Measurements from ENCODE around the gene PTGFRN. TPM values are rescaled to one million over a fixed set of nuclear protein-coding genes. Genes with fewer than 3 reads are reported as not detected.

Gene PTGFRN
- total and polyA plus RNA-seq, 5 donors: 100 to 247 (median 157) TPM

- H3K4me3 ChIP-seq (ENCODE audit: low read length): no peak overlapping the region
- no peak overlapping the region for H3K27ac ChIP-seq (ENCODE audit: low read length)
- H3K9me3 ChIP-seq (ENCODE audit: control insufficient read depth, low read length): no peaks in the 10 kb centered on the region
- 90% methylated on average over 2 of the region's 2 CpGs for WGBS
- H3K4me1 ChIP-seq (ENCODE audit: control insufficient read depth, insufficient read depth, low read length): no peaks in the 10 kb centered on the region
- intact Hi-C loops (cut with DNase I): no loop called here
- ATAC-seq (peak; percentile 18), DNase-seq (no peak)
- H3K27me3 ChIP-seq (ENCODE audit: control insufficient read depth, insufficient read depth): no peaks in the 10 kb centered on the region
Observed at GRCh38 chr1:117003223-117003875, 93.6 kb downstream of the PTGFRN start.

GRCh38 chr1:117007719-117008013, 98.0 kb downstream of the PTGFRN start:
- intact Hi-C loops (cut with DNase I): no loop called here
- H3K4me3 ChIP-seq (ENCODE audit: low read length): no peak overlapping the region
- no peak for DNase-seq
- no peaks in the 10 kb centered on the region for H3K4me1 ChIP-seq (ENCODE audit: control insufficient read depth, insufficient read depth, low read length)
- H3K9me3 ChIP-seq (ENCODE audit: control insufficient read depth, low read length): no peaks in the 10 kb centered on the region
- ATAC-seq: no peak
- H3K27me3 ChIP-seq (ENCODE audit: control insufficient read depth, insufficient read depth): no peaks in the 10 kb centered on the region
- no peak overlapping the region for H3K27ac ChIP-seq (ENCODE audit: low read length)
- 96% methylated on average over 2 of the region's 2 CpGs for WGBS

GRCh38 chr1:117008656-117009055, 98.9 kb downstream of the PTGFRN start:
- H3K9me3 ChIP-seq (ENCODE audit: control insufficient read depth, low read length): no peaks in the 10 kb centered on the region
- no peaks in the 10 kb centered on the region for H3K4me1 ChIP-seq (ENCODE audit: control insufficient read depth, insufficient read depth, low read length)
- H3K27me3 ChIP-seq (ENCODE audit: control insufficient read depth, insufficient read depth): no peaks in the 10 kb centered on the region
- no peak for DNase-seq
- no peak overlapping the region for H3K4me3 ChIP-seq (ENCODE audit: low read length)
- ATAC-seq: no peak
- H3K27ac ChIP-seq (ENCODE audit: low read length): no peak overlapping the region
- intact Hi-C loops (cut with DNase I): no loop called here
- 56% methylated on average over 2 of the region's 2 CpGs for WGBS

DNA sequence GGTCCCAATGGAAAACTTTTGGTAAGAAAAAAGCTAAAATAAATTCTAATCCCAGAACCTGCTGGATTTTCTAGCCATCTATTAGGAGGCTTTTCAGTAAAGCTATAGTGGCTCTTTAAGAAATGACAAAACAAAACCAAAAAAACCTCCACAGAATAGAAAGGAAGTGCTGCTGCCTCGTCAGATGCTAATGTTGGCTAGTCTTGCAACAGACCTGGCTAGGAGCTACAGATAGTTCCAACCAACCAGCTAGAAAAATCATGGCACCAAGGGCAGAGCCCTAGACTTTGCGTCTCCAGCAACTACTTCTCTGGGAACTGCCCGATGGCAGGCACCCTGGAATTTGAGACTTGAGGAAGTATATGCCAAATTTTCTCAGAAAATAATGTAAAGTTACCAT, 99.4 kb downstream of the PTGFRN start:
- ATAC-seq: peak; percentile 42 to 50
- intact Hi-C loops (cut with DNase I): no loop called here
- Histone ChIP-seq H3K27ac (ENCODE audit: low read length) (no peak overlapping the region), H3K4me1 (ENCODE audit: control insufficient read depth, insufficient read depth, low read length) (no peaks in the 10 kb centered on the region), H3K4me3 (ENCODE audit: low read length) (no peak overlapping the region), H3K9me3 (ENCODE audit: control insufficient read depth, low read length) (no peaks in the 10 kb centered on the region), H3K27me3 (ENCODE audit: control insufficient read depth, insufficient read depth) (no peaks in the 10 kb centered on the region)
- no peak for DNase-seq
- 57% methylated on average over 3 of the region's 3 CpGs for WGBS

DNA sequence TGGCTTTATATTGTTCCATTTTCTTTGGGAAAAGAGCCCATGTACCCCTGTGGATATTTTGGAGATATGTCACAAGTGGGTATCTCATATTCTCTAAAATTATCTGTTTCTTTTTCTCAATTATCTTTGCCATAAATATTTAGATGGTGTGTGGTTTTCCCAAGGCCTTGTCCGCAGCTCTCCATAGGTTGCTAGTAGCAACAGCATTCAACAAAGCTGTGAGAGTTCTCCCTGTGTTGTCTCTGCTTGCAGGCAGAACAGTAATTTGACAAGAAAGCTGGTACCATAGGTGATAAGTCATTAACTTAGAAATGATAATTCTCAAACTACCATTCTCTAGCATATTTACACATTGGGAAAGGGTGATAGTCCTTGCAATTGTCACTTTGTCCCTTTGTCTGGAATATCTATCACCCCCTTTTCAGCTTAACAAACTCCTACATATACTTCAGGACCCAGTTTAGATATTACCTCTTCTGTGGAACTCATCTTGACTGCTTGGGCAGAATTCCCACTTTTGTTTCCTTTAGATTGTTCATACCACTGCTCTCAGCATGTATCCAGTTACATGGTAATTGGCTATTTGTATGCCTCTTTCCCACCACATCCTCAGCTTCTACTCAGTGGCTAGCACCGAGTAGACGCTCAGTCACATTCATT, 100.7 kb downstream of the PTGFRN start:
- no peak overlapping the region for H3K4me3 ChIP-seq (ENCODE audit: low read length)
- no peaks in the 10 kb centered on the region for H3K9me3 ChIP-seq (ENCODE audit: control insufficient read depth, low read length)
- no peaks in the 10 kb centered on the region for H3K4me1 ChIP-seq (ENCODE audit: control insufficient read depth, insufficient read depth, low read length)
- DNase-seq: no peak
- no peaks in the 10 kb centered on the region for H3K27me3 ChIP-seq (ENCODE audit: control insufficient read depth, insufficient read depth)
- H3K27ac ChIP-seq (ENCODE audit: low read length): no peak overlapping the region
- no peak for ATAC-seq
- intact Hi-C loops (cut with DNase I): no loop called here
- 96% methylated on average over 3 of the region's 3 CpGs for WGBS

GRCh38 chr1:117011334-117011733, 101.6 kb downstream of the PTGFRN start:
- WGBS: 98% methylated on average over 3 of the region's 3 CpGs
- H3K9me3 ChIP-seq (ENCODE audit: control insufficient read depth, low read length): no peaks in the 10 kb centered on the region
- intact Hi-C loops (cut with DNase I): no loop called here
- DNase-seq (no peak), ATAC-seq (no peak)
- H3K27me3 ChIP-seq (ENCODE audit: control insufficient read depth, insufficient read depth): no peaks in the 10 kb centered on the region
- H3K27ac ChIP-seq (ENCODE audit: low read length): no peak overlapping the region
- no peak overlapping the region for H3K4me3 ChIP-seq (ENCODE audit: low read length)
- H3K4me1 ChIP-seq (ENCODE audit: control insufficient read depth, insufficient read depth, low read length): no peaks in the 10 kb centered on the region

- no peaks in the 10 kb centered on the region for H3K4me1 ChIP-seq (ENCODE audit: control insufficient read depth, insufficient read depth, low read length)
- no peak overlapping the region for H3K27ac ChIP-seq (ENCODE audit: low read length)
- H3K9me3 ChIP-seq (ENCODE audit: control insufficient read depth, low read length): no peaks in the 10 kb centered on the region
- no peak for DNase-seq
- intact Hi-C loops (cut with DNase I): no loop called here
- H3K4me3 ChIP-seq (ENCODE audit: low read length): no peak overlapping the region
- no peaks in the 10 kb centered on the region for H3K27me3 ChIP-seq (ENCODE audit: control insufficient read depth, insufficient read depth)
- 95% methylated on average over 5 of the region's 5 CpGs for WGBS
- no peak for ATAC-seq
Observed at GRCh38 chr1:117013309-117013858, 103.7 kb downstream of the PTGFRN start.

DNA sequence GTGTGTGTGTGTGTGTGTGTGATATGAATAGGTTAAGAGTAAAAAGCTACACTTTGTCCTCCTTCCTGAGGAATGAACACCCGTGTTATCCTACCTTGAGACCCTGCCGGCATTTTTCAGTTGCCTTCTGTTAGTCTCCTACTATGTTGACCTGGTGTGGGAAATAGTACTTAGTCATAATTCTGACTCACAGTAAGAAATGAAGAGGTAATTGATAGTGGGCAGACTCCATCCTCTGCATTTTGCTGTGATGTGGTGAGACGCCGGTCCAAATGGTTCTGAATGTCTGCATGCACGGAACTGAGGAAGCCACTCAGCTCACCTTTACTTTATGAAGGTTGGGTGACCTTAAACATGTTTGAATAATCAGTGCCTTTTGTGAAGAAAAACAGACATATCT, 104.5 kb downstream of the PTGFRN start:
- no peak overlapping the region for H3K4me3 ChIP-seq (ENCODE audit: low read length)
- DNase-seq: no peak
- H3K27me3 ChIP-seq (ENCODE audit: control insufficient read depth, insufficient read depth): no peaks in the 10 kb centered on the region
- no peaks in the 10 kb centered on the region for H3K4me1 ChIP-seq (ENCODE audit: control insufficient read depth, insufficient read depth, low read length)
- intact Hi-C loops (cut with DNase I): no loop called here
- no peaks in the 10 kb centered on the region for H3K9me3 ChIP-seq (ENCODE audit: control insufficient read depth, low read length)
- no peak overlapping the region for H3K27ac ChIP-seq (ENCODE audit: low read length)
- WGBS: 91% methylated on average over 5 of the region's 5 CpGs
- no peak for ATAC-seq

DNA sequence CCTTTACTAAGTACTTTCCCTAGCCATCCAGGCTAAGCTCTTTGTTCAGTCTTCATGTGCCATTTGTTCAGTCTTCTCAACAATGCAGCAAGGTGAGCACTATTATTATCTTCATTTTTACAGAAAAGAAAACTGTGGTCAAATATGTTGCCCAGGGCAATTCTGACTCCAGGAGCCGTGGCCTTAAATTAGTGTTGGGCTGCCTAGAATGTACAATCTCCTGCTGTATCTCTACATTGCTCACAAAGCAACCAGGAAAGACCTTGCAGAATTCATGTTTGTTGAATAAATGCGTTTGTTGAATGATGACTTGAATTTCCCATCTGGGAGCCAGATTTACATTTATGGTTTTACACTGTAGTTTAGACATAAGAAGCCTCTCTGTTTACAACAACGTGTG, 106.0 kb downstream of the PTGFRN start:
- Histone ChIP-seq H3K9me3 (ENCODE audit: control insufficient read depth, low read length) (no peaks in the 10 kb centered on the region), H3K27ac (ENCODE audit: low read length) (no peak overlapping the region), H3K4me1 (ENCODE audit: control insufficient read depth, insufficient read depth, low read length) (no peaks in the 10 kb centered on the region), H3K27me3 (ENCODE audit: control insufficient read depth, insufficient read depth) (no peaks in the 10 kb centered on the region), H3K4me3 (ENCODE audit: low read length) (no peak overlapping the region)
- 91% methylated on average over 3 of the region's 3 CpGs for WGBS
- intact Hi-C loops (cut with DNase I): no loop called here
- DNase-seq: no peak
- no peak for ATAC-seq

DNA sequence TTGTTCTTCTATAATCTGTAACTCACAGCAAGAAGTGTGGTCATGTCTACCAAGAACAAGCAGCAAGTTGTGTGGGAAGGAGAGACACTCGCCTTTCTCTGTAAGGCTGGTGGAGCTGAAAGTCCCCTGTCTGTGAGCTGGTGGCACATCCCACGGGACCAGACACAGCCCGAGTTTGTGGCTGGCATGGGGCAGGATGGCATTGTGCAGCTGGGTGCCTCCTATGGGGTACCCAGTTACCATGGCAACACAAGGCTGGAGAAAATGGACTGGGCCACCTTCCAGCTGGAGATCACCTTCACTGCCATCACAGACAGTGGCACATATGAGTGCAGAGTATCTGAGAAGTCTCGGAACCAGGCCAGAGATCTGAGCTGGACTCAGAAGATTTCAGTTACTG, 107.3 kb downstream of the PTGFRN start:
- intact Hi-C loops (cut with DNase I): no loop called here
- Histone ChIP-seq H3K4me1 (ENCODE audit: control insufficient read depth, insufficient read depth, low read length) (no peaks in the 10 kb centered on the region), H3K9me3 (ENCODE audit: control insufficient read depth, low read length) (no peaks in the 10 kb centered on the region), H3K27ac (ENCODE audit: low read length) (no peak overlapping the region), H3K27me3 (ENCODE audit: control insufficient read depth, insufficient read depth) (no peaks in the 10 kb centered on the region), H3K4me3 (ENCODE audit: low read length) (no peak overlapping the region)
- ATAC-seq: no peak
- peak in 1 of 3 donors; percentile 52 for DNase-seq
- WGBS: 82% methylated on average over 4 of the region's 4 CpGs

- Histone ChIP-seq H3K4me1 (ENCODE audit: control insufficient read depth, insufficient read depth, low read length) (no peaks in the 10 kb centered on the region), H3K27me3 (ENCODE audit: control insufficient read depth, insufficient read depth) (no peaks in the 10 kb centered on the region), H3K27ac (ENCODE audit: low read length) (no peak overlapping the region), H3K9me3 (ENCODE audit: control insufficient read depth, low read length) (no peaks in the 10 kb centered on the region), H3K4me3 (ENCODE audit: low read length) (no peak overlapping the region)
- WGBS: 39% methylated on average over 3 of the region's 3 CpGs
- intact Hi-C loops (cut with DNase I): no loop called here
- peak; percentile 76 to 90 for ATAC-seq
- DNase-seq: peak; percentile 31 to 71 (median 55)
Observed at GRCh38 chr1:117017648-117018047, 107.9 kb downstream of the PTGFRN start.
